ENCODE data around the gene PRRC2B.

GRCh38 chr9:131500377-131500776, 106.5 kb downstream of the PRRC2B start:
- no peak for TF ChIP-seq CTCF (IDR thresholded peaks at IDR 0.05; ENCODE audit: low read length)
- TF ChIP-seq EZH2phosphoT487 (IDR thresholded peaks at IDR 0.05; ENCODE audit: low read length) = no peak
